Measurements from ENCODE around the gene TASOR2. TPM values are rescaled to one million over a fixed set of nuclear protein-coding genes. Genes with fewer than 3 reads are reported as not detected.

The TASOR2 gene
- total RNA-seq = 100 to 1,000 TPM; 157 to 161 TPM
- polyA plus RNA-seq (ENCODE audit: insufficient read depth, low read depth, low replicate concordance) = 57.5 TPM
- long read RNA-seq, donor 1, partial matches to known transcripts = 63 of 163 reads
- long read RNA-seq, donor 1, other reads (novel, unspliced or antisense) = 98 of 163 reads
- long read RNA-seq, donor 2, partial matches to known transcripts = 249 of 249 reads
- long read RNA-seq, donor 2, other reads (novel, unspliced or antisense) = 0 of 249 reads

- TF ChIP-seq POLR2A (IDR thresholded peaks at IDR 0.05) (no peak), CTCF (IDR thresholded peaks at IDR 0.05) (peak in 1 of 3 experiments; percentile 2)
- intact Hi-C loops (cut with DNase I; ENCODE audit: low total_unique reads) = no loop called here
- no peaks in the 10 kb centered on the region for H3K36me3 ChIP-seq (ENCODE audit: low read depth, missing control alignments)
- H3K9me3 ChIP-seq = no peaks in the 10 kb centered on the region
- WGBS, 2 donors = 1% methylated on average over 48 to 52 of the region's 54 CpGs
- no peaks in the 10 kb centered on the region for H3K4me1 ChIP-seq
- peak within 1 kb of the TSS; percentile 69 to 88 for H3K27ac ChIP-seq
- no peaks in the 10 kb centered on the region for H3K27me3 ChIP-seq
- H3K4me3 ChIP-seq = peak within 1 kb of the TSS; percentile 87 to 96
- DNase-seq = peak; percentile 97
Observed at GRCh38 chr10:5684318-5684970, at the start of gene TASOR2. Gene TASOR2 (plus strand): TSS chr10:5684838. CDS start chr10:5720643, 35,805 bp downstream.

GRCh38 chr10:5634918-5635317, 49.7 kb upstream of the TASOR2 start:
- TF ChIP-seq CTCF (IDR thresholded peaks at IDR 0.05) = no peak
- TF ChIP-seq POLR2A (IDR thresholded peaks at IDR 0.05) = no peak
- no peak for DNase-seq
- H3K4me1 ChIP-seq = peaks cover 15% of the 10 kb centered on the region
- no peak overlapping the region for H3K4me3 ChIP-seq
- intact Hi-C loops (cut with DNase I; ENCODE audit: low total_unique reads) = no loop called here
- H3K27me3 ChIP-seq = no peaks in the 10 kb centered on the region
- WGBS, 2 donors = 79 to 83% methylated on average over 7 of the region's 7 CpGs
- H3K9me3 ChIP-seq = no peaks in the 10 kb centered on the region
- no peaks in the 10 kb centered on the region for H3K36me3 ChIP-seq (ENCODE audit: low read depth, missing control alignments)
- H3K27ac ChIP-seq = no peak overlapping the region

- WGBS, 2 donors = 93 to 97% methylated on average over 10 of the region's 10 CpGs
- intact Hi-C loops (cut with DNase I; ENCODE audit: low total_unique reads) = no loop called here
- Histone ChIP-seq H3K4me1 (no peaks in the 10 kb centered on the region), H3K9me3 (no peaks in the 10 kb centered on the region), H3K36me3 (ENCODE audit: low read depth, missing control alignments) (no peaks in the 10 kb centered on the region), H3K27me3 (no peaks in the 10 kb centered on the region), H3K27ac (no peak overlapping the region), H3K4me3 (no peak overlapping the region)
- TF ChIP-seq CTCF (IDR thresholded peaks at IDR 0.05) (no peak), POLR2A (IDR thresholded peaks at IDR 0.05) (no peak)
- no peak for DNase-seq
Observed at GRCh38 chr10:5638494-5638893, 46.1 kb upstream of the TASOR2 start.

GRCh38 chr10:5639066-5639465, 45.6 kb upstream of the TASOR2 start:
- intact Hi-C loops (cut with DNase I; ENCODE audit: low total_unique reads) = no loop called here
- no peaks in the 10 kb centered on the region for H3K27me3 ChIP-seq
- H3K4me1 ChIP-seq = peaks cover 4% of the 10 kb centered on the region
- H3K27ac ChIP-seq = no peak overlapping the region
- no peaks in the 10 kb centered on the region for H3K36me3 ChIP-seq (ENCODE audit: low read depth, missing control alignments)
- 73 to 97% methylated on average over 4 to 17 of the region's 17 CpGs for WGBS, 2 donors
- TF ChIP-seq CTCF (IDR thresholded peaks at IDR 0.05) = no peak
- no peak for TF ChIP-seq POLR2A (IDR thresholded peaks at IDR 0.05)
- no peaks in the 10 kb centered on the region for H3K9me3 ChIP-seq
- no peak for DNase-seq
- no peak overlapping the region for H3K4me3 ChIP-seq

All from testis (tissue), 5 donors.